Left lung (tissue), 10 donors: Measurements from ENCODE around the gene EAF2. TPM values are rescaled to one million over a fixed set of nuclear protein-coding genes. Genes with fewer than 3 reads are reported as not detected.

Experiments
- ATAC-seq: fragments of 200-7000 bp; cut with Tn5 transposase; one replicate; pipeline ENCODE4 v1.9.1; 2020; ENCODE audit warnings: moderate library complexity
- DNase-seq, 4 donors: peaks; one replicate each; pipeline ENCODE4 v3.0.0-alpha.2; 2013 to 2020
- H3K27ac ChIP-seq, 2 donors: fragments of 200-600 bp; sonication (generic) in 1 of 2; one replicate each; pipeline versions ENCODE4 v1.5.0 to v1.8.0; 2020 to 2021
- H3K27me3 ChIP-seq, 2 donors: fragments of 200-600 bp; sonication (generic) in 1 of 2; one replicate each; pipeline versions ENCODE4 v1.5.0 to v1.8.0; 2020 to 2021
- H3K36me3 ChIP-seq, 2 donors: fragments of 200-600 bp; sonication (generic) in 1 of 2; one replicate each; pipeline versions ENCODE4 v1.5.0 to v1.8.0; 2020 to 2021
- H3K4me1 ChIP-seq, 2 donors: fragments of 200-600 bp; one replicate each; pipeline ENCODE4 v1.8.0; 2021
- H3K4me3 ChIP-seq, 2 donors: fragments of 200-600 bp; sonication (generic) in 1 of 2; one replicate each; pipeline versions ENCODE4 v1.5.0 to v1.8.0; 2020 to 2021; ENCODE audit warnings: mild to moderate bottlenecking in 1 of 2
- H3K9me3 ChIP-seq, 2 donors: fragments of 200-600 bp; sonication (generic) in 1 of 2; one replicate each; pipeline versions ENCODE4 v1.5.0 to v1.8.0; 2020 to 2021
- CTCF ChIP-seq, 2 donors: fragments of 200-600 bp; sonication (generic) in 1 of 2; IDR thresholded peaks; one replicate each; pipeline versions ENCODE4 v1.5.0 to v1.8.0; 2021; ENCODE audit warnings: antibody characterized with exemption in 2 of 2
- intact Hi-C, 2 donors: fragments of 100-400 bp; cut with DNase I; formaldehyde crosslinking; loops; one replicate each; pipeline versions ENCODE4 v1.11.2 to v1.14.2; 2022
- polyA plus RNA-seq, 6 donors: library from polyadenylated mRNA; unstranded; fragments of 120-200 nt; gene quantifications; one replicate each; pipeline ENCODE4 v1.2.1, GENCODE V29; 2013; ENCODE audit not compliant: insufficient read length in 6 of 6
- total RNA-seq, 2 donors: library from RNA; stranded (reverse); fragmentation: NEBNext Ultra II Directional; extraction: Animal tissue kit (Norgen Biotek cat#: 25700); gene quantifications; one replicate each; pipeline ENCODE4 v1.2.1, GENCODE V29; 2021
- donor health status: DM: no; HTN: yes; CAD: no.
- donor health status: DM: no; HTN: no; CAD: no.

The EAF2 gene
- total and polyA plus RNA-seq, 8 donors: 3.6 to 13.5 (median 4.2) TPM

GRCh38 chr3:121913305-121913990, 78.4 kb downstream of the EAF2 start:
- Histone ChIP-seq H3K4me3 (no peak overlapping the region), H3K9me3 (no peaks in the 10 kb centered on the region), H3K36me3 (peaks cover 0 to 40% of the 10 kb centered on the region in 2 donors), H3K4me1 (peaks cover 0 to 5% of the 10 kb centered on the region in 2 donors), H3K27ac (peak overlapping the region in 1 of 2 donors; percentile 25), H3K27me3 (no peaks in the 10 kb centered on the region)
- DNase-seq: no peak
- no peak for ATAC-seq
- TF ChIP-seq CTCF (IDR thresholded peaks at IDR 0.05): no peak
- intact Hi-C loops: no loop called here

GRCh38 chr3:121914081-121914998, 79.3 kb downstream of the EAF2 start:
- no peaks in the 10 kb centered on the region for H3K27me3 ChIP-seq
- H3K4me1 ChIP-seq: peaks cover 0 to 5% of the 10 kb centered on the region in 2 donors
- peaks cover 0 to 45% of the 10 kb centered on the region in 2 donors for H3K36me3 ChIP-seq
- ATAC-seq (no peak), DNase-seq (no peak)
- H3K4me3 ChIP-seq: no peak overlapping the region
- H3K9me3 ChIP-seq: no peaks in the 10 kb centered on the region
- intact Hi-C loops: no loop called here
- no peak for TF ChIP-seq CTCF (IDR thresholded peaks at IDR 0.05)
- H3K27ac ChIP-seq: peak overlapping the region in 1 of 2 donors; percentile 25

- intact Hi-C loops: no loop called here
- peaks cover 0 to 49% of the 10 kb centered on the region in 2 donors for H3K36me3 ChIP-seq
Observed at GRCh38 chr3:121916189-121916588, 81.2 kb downstream of the EAF2 start.

GRCh38 chr3:121918779-121919483, 83.9 kb downstream of the EAF2 start:
- Histone ChIP-seq H3K4me3 (no peak overlapping the region), H3K27me3 (no peaks in the 10 kb centered on the region), H3K27ac (no peak overlapping the region), H3K9me3 (no peaks in the 10 kb centered on the region), H3K4me1 (no peaks in the 10 kb centered on the region), H3K36me3 (peaks cover 0 to 57% of the 10 kb centered on the region in 2 donors)
- DNase-seq: no peak
- intact Hi-C loops: no loop called here
- ATAC-seq: no peak
- no peak for TF ChIP-seq CTCF (IDR thresholded peaks at IDR 0.05)

More at GRCh38 chr3:121916189-121916588, 81.2 kb downstream of the EAF2 start:
- Histone ChIP-seq H3K9me3 (no peaks in the 10 kb centered on the region), H3K4me3 (no peak overlapping the region), H3K27me3 (no peaks in the 10 kb centered on the region), H3K4me1 (peaks cover 0 to 5% of the 10 kb centered on the region in 2 donors), H3K27ac (no peak overlapping the region)
- no peak for DNase-seq
- no peak for TF ChIP-seq CTCF (IDR thresholded peaks at IDR 0.05)
- ATAC-seq: no peak
